Fibroblast of lung (primary cell): Measurements from ENCODE around the gene DLG5. TPM values are rescaled to one million over a fixed set of nuclear protein-coding genes. Genes with fewer than 3 reads are reported as not detected.
A peak's percentile ranks its signal among the peaks of the same experiment; 100 is the strongest.

Experiments
- DNase-seq, 2 donors: peaks; one replicate each; pipeline versions ENCODE4 v3.0.0 to v3.0.0-alpha.2; 2010; ENCODE audit warnings: low read depth in 2 of 2
- H2AFZ ChIP-seq: 2 replicates; pipeline ENCODE4 v1.5.1; 2012; ENCODE audit warnings: low read length, control low read depth, inconsistent platforms
- H3K27ac ChIP-seq: 2 replicates; pipeline ENCODE4 v1.5.1; 2011; ENCODE audit warnings: low read length, control low read depth; ENCODE audit not compliant: insufficient read depth
- H3K27me3 ChIP-seq: 2 replicates; pipeline ENCODE4 v1.5.1; 2011; ENCODE audit warnings: mild to moderate bottlenecking, low read length; ENCODE audit not compliant: control insufficient read depth, insufficient read depth
- H3K36me3 ChIP-seq: 2 replicates; pipeline ENCODE4 v1.5.1; 2011; ENCODE audit warnings: low read length; ENCODE audit not compliant: control insufficient read depth, insufficient read depth
- H3K4me1 ChIP-seq: 2 replicates; pipeline ENCODE4 v1.5.1; 2011; ENCODE audit warnings: low read length; ENCODE audit not compliant: control insufficient read depth, insufficient read depth; ENCODE audit errors: extremely low read depth
- H3K4me2 ChIP-seq: 2 replicates; pipeline ENCODE4 v1.5.1; 2011; ENCODE audit warnings: low read length, control low read depth; ENCODE audit not compliant: insufficient read depth; ENCODE audit errors: extremely low read depth
- H3K4me3 ChIP-seq, 4 experiments: fragments of 200-600 bp in 1 of 4; sonication (generic) in 1 of 4; replicated peaks in 1 of 4; 2 replicates each; pipeline ENCODE4 v1.5.1; 2011 to 2016; ENCODE audit warnings: low read length in 4 of 4, low read depth in 3 of 4, mild to moderate bottlenecking in 3 of 4, control low read depth in 2 of 4, inconsistent platforms in 1 of 4, mixed read lengths in 1 of 4; ENCODE audit not compliant: insufficient read depth in 1 of 4; ENCODE audit errors: control extremely low read depth in 1 of 4
- H3K79me2 ChIP-seq: 2 replicates; pipeline ENCODE4 v1.5.1; 2012; ENCODE audit warnings: mild to moderate bottlenecking, low read length, inconsistent platforms; ENCODE audit not compliant: control insufficient read depth, insufficient read depth
- H3K9ac ChIP-seq: 2 replicates; pipeline ENCODE4 v1.5.1; 2011; ENCODE audit warnings: mild to moderate bottlenecking, low read length, control low read depth; ENCODE audit not compliant: insufficient read depth
- H3K9me3 ChIP-seq: 2 replicates; pipeline ENCODE4 v1.5.1; 2012; ENCODE audit warnings: low read depth, low read length; ENCODE audit not compliant: control insufficient read depth, insufficient read depth
- H4K20me1 ChIP-seq: 2 replicates; pipeline ENCODE4 v1.5.1; 2011; ENCODE audit warnings: low read length; ENCODE audit not compliant: control insufficient read depth, insufficient read depth; ENCODE audit errors: extremely low read depth
- EZH2 ChIP-seq: IDR thresholded peaks from 2 replicates; pipeline ENCODE4 v1.5.1; 2012; ENCODE audit warnings: low read length, control low read depth, mild to moderate bottlenecking; ENCODE audit errors: missing control alignments
- polyA plus RNA-seq, 2 donors: library from polyadenylated mRNA; depleted of rRNA in 1 of 2; stranded (reverse) in 1 of 2; unstranded in 1 of 2; fragments of >200 nt; gene quantifications; 2 replicates each; pipeline ENCODE4 v1.2.1, GENCODE V29; 2011 to 2012; ENCODE audit warnings: missing spikeins in 1 of 2
- total RNA-seq: library from RNA; depleted of rRNA; stranded (reverse); fragments of >200 nt; gene quantifications from 2 replicates; pipeline ENCODE4 v1.2.1, GENCODE V29; 2014
- TF ChIP-seq, protein P1 (sequence below), 2 donors: IDR thresholded peaks in 1 of 2; conservative IDR thresholded peaks in 1 of 2; 1 replicate in 1 of 2; 2 replicates in 1 of 2; pipeline ENCODE4 v1.5.1; 2011 to 2012; ENCODE audit warnings: low read length in 2 of 2, control low read depth in 1 of 2, inconsistent platforms in 1 of 2, low read depth in 1 of 2, mild to moderate bottlenecking in 1 of 2

Gene DLG5
- total and polyA plus RNA-seq, 2 donors (not counting 1 experiment from before 2014, with no cell fraction given), result 15.3 to 40.8 TPM

DNA sequence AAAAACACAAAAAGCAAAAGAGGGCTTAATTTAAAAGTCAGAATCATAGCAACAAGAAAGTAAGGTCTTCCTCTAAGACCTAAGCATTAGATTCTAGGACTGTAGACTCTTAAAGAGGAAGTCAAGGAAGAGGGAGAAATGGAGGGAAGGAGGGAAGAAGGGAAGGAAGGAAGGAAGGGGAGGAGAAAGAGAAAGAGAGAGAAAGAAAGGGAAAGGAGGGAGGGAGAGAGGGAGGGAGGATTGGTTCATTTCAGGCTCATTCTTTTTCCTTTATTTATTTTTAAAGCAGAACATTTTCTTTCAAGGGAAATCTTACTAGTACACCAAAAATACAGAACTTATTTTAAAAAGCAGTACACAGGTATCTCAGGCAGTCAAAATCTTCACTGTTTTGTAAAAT lies 81.1 kb downstream of the DLG5 start:
- H3K79me2 ChIP-seq, result no peaks in the 10 kb centered on the region
- DNase-seq, result no peak
- peaks cover 13% of the 10 kb centered on the region for H3K4me1 ChIP-seq
- H3K36me3 ChIP-seq, result peaks cover 20% of the 10 kb centered on the region
- no peaks in the 10 kb centered on the region for H3K9me3 ChIP-seq
- no peak overlapping the region for H2AFZ ChIP-seq
- no peaks in the 10 kb centered on the region for H4K20me1 ChIP-seq
- H3K4me3 ChIP-seq, result no peak overlapping the region
- no peak overlapping the region for H3K4me2 ChIP-seq
- no peak overlapping the region for H3K27ac ChIP-seq
- no peak for TF ChIP-seq EZH2
- TF ChIP-seq, protein P1, sequence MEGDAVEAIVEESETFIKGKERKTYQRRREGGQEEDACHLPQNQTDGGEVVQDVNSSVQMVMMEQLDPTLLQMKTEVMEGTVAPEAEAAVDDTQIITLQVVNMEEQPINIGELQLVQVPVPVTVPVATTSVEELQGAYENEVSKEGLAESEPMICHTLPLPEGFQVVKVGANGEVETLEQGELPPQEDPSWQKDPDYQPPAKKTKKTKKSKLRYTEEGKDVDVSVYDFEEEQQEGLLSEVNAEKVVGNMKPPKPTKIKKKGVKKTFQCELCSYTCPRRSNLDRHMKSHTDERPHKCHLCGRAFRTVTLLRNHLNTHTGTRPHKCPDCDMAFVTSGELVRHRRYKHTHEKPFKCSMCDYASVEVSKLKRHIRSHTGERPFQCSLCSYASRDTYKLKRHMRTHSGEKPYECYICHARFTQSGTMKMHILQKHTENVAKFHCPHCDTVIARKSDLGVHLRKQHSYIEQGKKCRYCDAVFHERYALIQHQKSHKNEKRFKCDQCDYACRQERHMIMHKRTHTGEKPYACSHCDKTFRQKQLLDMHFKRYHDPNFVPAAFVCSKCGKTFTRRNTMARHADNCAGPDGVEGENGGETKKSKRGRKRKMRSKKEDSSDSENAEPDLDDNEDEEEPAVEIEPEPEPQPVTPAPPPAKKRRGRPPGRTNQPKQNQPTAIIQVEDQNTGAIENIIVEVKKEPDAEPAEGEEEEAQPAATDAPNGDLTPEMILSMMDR (conservative IDR thresholded peaks at IDR 0.05 in 1 of 2, IDR thresholded peaks at IDR 0.05 in 1 of 2; ENCODE audit: low read depth in 1 of 2, low read length in 2 of 2), result no peak
- no peak overlapping the region for H3K9ac ChIP-seq
- no peaks in the 10 kb centered on the region for H3K27me3 ChIP-seq

DNA sequence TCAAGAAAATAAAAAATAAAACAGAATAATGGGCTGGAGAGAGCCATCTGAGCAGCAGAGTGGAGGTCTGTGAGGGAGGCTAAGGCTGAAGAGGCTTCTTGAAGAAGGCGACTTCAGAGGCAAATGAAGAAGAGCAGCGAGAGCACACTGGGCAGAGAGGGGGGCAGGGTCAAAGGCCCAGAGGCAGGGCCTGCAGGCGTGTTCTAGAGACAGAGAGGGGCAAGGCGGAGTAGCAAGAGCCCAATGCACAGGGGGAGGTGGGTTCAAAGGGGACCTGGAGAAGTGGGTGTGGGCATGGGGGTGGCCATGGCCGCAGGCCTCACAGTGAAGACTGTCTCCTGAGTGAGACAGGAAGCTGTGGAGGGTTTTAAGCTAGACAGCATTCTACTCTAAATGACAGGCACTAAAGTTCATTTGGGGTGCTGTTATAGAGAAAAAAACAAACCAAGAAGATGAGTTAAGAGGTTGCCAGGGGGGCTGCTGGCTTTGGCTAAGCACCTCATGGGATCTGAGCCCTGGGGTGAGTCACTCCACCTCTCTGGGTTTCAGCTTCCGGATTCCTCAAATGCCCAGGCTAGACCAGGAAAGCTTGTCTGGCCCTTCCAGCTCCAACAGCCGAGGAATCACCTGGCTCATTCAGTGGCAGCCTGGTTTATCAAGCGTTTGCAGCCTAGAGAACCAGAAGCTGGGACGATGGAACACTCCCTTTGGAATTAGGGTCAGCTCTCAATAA lies 81.7 kb downstream of the DLG5 start:
- peak; percentile 37 to 91 for DNase-seq

DNA sequence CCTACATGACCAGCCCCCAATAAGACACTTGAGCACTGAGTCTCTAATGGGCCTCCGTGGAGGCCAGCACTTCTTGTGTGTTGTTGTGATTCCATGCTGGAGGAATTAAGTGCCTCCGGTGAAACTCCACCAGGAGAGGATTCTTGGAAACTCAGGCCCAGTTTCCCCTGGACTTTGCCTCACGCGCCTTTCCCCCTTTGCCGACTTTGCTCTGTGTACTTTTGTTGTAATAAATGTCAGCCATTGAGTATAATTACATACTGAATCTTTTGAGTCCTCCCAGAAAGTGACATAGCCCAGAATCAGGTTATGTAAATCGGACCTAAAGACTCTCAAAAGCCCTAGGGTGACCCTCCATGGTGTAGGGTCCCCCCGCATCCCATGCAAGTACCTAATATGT lies 82.4 kb downstream of the DLG5 start:
- Histone ChIP-seq H3K79me2 (no peaks in the 10 kb centered on the region), H2AFZ (no peak overlapping the region), H3K4me1 (peaks cover 13% of the 10 kb centered on the region), H3K4me3 (no peak overlapping the region), H3K27ac (no peak overlapping the region), H3K27me3 (no peaks in the 10 kb centered on the region), H3K4me2 (no peak overlapping the region), H3K9ac (no peak overlapping the region), H4K20me1 (no peaks in the 10 kb centered on the region), H3K9me3 (no peaks in the 10 kb centered on the region), H3K36me3 (peaks cover 20% of the 10 kb centered on the region)
- DNase-seq, result no peak
- TF ChIP-seq, protein P1 (conservative IDR thresholded peaks at IDR 0.05 in 1 of 2, IDR thresholded peaks at IDR 0.05 in 1 of 2; ENCODE audit: low read depth in 1 of 2, low read length in 2 of 2), result no peak
- TF ChIP-seq EZH2, result no peak

More for the DNA sequence above, 81.7 kb downstream of the DLG5 start:
- Histone ChIP-seq H3K4me1 (peaks cover 13% of the 10 kb centered on the region), H2AFZ (no peak overlapping the region), H3K27me3 (no peaks in the 10 kb centered on the region), H3K36me3 (peaks cover 20% of the 10 kb centered on the region), H3K9me3 (no peaks in the 10 kb centered on the region), H3K4me2 (no peak overlapping the region), H3K9ac (no peak overlapping the region), H3K4me3 (no peak overlapping the region), H3K27ac (peak overlapping the region; percentile 47), H3K79me2 (no peaks in the 10 kb centered on the region), H4K20me1 (no peaks in the 10 kb centered on the region)
- TF ChIP-seq, protein P1 (conservative IDR thresholded peaks at IDR 0.05 in 1 of 2, IDR thresholded peaks at IDR 0.05 in 1 of 2; ENCODE audit: low read depth in 1 of 2, low read length in 2 of 2), result no peak
- TF ChIP-seq EZH2, result no peak
